SU-DHL-6 (cell line): ENCODE measurements around the gene ZC3H12D.

Source experiments
- H2AFZ ChIP-seq: fragments of 200-600 bp; sonication (generic); 2 replicates; pipeline ENCODE4 v1.6.1; 2014; ENCODE audit warnings: low read depth, mild to moderate bottlenecking, moderate library complexity, mixed read lengths, antibody characterized with exemption, low read length; ENCODE audit not compliant: severe bottlenecking
- H3F3A ChIP-seq: fragments of 200-600 bp; shearing (Covaris generic); 2 replicates; pipeline ENCODE4 v1.6.0; 2016; ENCODE audit warnings: antibody characterized with exemption, mild to moderate bottlenecking; ENCODE audit not compliant: insufficient read depth
- H3K27ac ChIP-seq: fragments of 200-600 bp; sonication (generic); 2 replicates; pipeline ENCODE4 v1.5.1; 2016; ENCODE audit warnings: low read depth, mild to moderate bottlenecking, low read length, moderate library complexity, mixed read lengths
- H3K27me3 ChIP-seq: fragments of 200-600 bp; sonication (generic), shearing (Covaris generic); 2 replicates; pipeline ENCODE4 v1.6.0; 2014; ENCODE audit warnings: mild to moderate bottlenecking, low read length
- H3K36me3 ChIP-seq: fragments of 200-600 bp; sonication (generic); 2 replicates; pipeline ENCODE4 v1.6.1; 2014; ENCODE audit warnings: mild to moderate bottlenecking, low read length, mixed read lengths
- H3K4me2 ChIP-seq: fragments of 300-600, 200-600 bp; shearing (Covaris generic), sonication (generic); 2 replicates; pipeline ENCODE4 v1.6.0; 2014; ENCODE audit warnings: low read length, low read depth, mild to moderate bottlenecking; ENCODE audit not compliant: poor library complexity, severe bottlenecking
- H3K4me3 ChIP-seq: fragments of 200-600 bp; sonication (generic); 2 replicates; pipeline ENCODE4 v1.5.1; 2014; ENCODE audit warnings: antibody characterized with exemption, low read length, mild to moderate bottlenecking, mixed read lengths; ENCODE audit not compliant: insufficient read depth, poor library complexity, severe bottlenecking
- H3K79me2 ChIP-seq: fragments of 200-600 bp; sonication (generic); 2 replicates; pipeline ENCODE4 v1.6.1; 2014; ENCODE audit warnings: mild to moderate bottlenecking, low read length, moderate library complexity; ENCODE audit not compliant: insufficient read depth
- H3K9ac ChIP-seq: fragments of 200-600 bp; sonication (generic); 2 replicates; pipeline ENCODE4 v1.7.0; 2014; ENCODE audit warnings: mild to moderate bottlenecking, low read length
- H3K9me2 ChIP-seq: fragments of 200-600 bp; sonication (generic); replicated peaks from 2 replicates; pipeline ENCODE4 v1.6.1; 2014; ENCODE audit warnings: low read length; ENCODE audit not compliant: insufficient read depth
- H3K9me3 ChIP-seq: fragments of 200-600 bp; sonication (generic); 2 replicates; pipeline ENCODE4 v1.6.1; 2014; ENCODE audit warnings: low read length, mixed read lengths; ENCODE audit not compliant: insufficient read depth
- H4K20me1 ChIP-seq: fragments of 200-600 bp; sonication (generic); 2 replicates; pipeline ENCODE4 v1.6.1; 2014; ENCODE audit warnings: low read depth, mild to moderate bottlenecking, antibody characterized with exemption, low read length, moderate library complexity, mixed read lengths
- CTCF ChIP-seq: fragments of 200-600 bp; sonication (generic); IDR thresholded peaks from one replicate; pipeline ENCODE4 v1.5.1; 2017; ENCODE audit warnings: antibody characterized with exemption, mild to moderate bottlenecking, low read length, moderate library complexity; ENCODE audit not compliant: insufficient read depth, poor library complexity, severe bottlenecking
- EZH2phosphoT487 ChIP-seq: fragments of 200-600 bp; sonication (generic), shearing (Covaris generic); conservative IDR thresholded peaks from 2 replicates; pipeline ENCODE4 v1.6.1; 2018; ENCODE audit warnings: mild to moderate bottlenecking, antibody characterized with exemption, low read length, moderate library complexity, mixed read lengths

The ZC3H12D gene

GRCh38 chr6:149474108-149474935 lies 10.5 kb downstream of the ZC3H12D start:
- Histone ChIP-seq H2AFZ (no peak overlapping the region), H3K27me3 (no peaks in the 10 kb centered on the region), H3K9me3 (no peaks in the 10 kb centered on the region), H3K36me3 (peaks cover 5% of the 10 kb centered on the region; the same call in 1 of the 2 replicates), H3F3A (peaks cover 70% of the 10 kb centered on the region), H3K9me2 (no peaks in the 10 kb centered on the region), H4K20me1 (no peaks in the 10 kb centered on the region), H3K79me2 (peaks cover 90% of the 10 kb centered on the region), H3K9ac (peak overlapping the region; percentile 55), H3K4me3 (peak overlapping the region; percentile 24), H3K4me2 (peak overlapping the region; percentile 71), H3K27ac (peak overlapping the region; percentile 99)
- TF ChIP-seq EZH2phosphoT487: no peak
- no peak for TF ChIP-seq CTCF

GRCh38 chr6:149473080-149474052 lies 11.4 kb downstream of the ZC3H12D start:
- no peaks in the 10 kb centered on the region for H4K20me1 ChIP-seq
- H3K79me2 ChIP-seq: peaks cover 80% of the 10 kb centered on the region
- H3K4me3 ChIP-seq: peak overlapping the region; percentile 33
- no peaks in the 10 kb centered on the region for H3K9me3 ChIP-seq
- H3K27me3 ChIP-seq: no peaks in the 10 kb centered on the region
- TF ChIP-seq CTCF (no peak), EZH2phosphoT487 (no peak)
- peak overlapping the region; percentile 71 for H3K4me2 ChIP-seq
- no peak overlapping the region for H2AFZ ChIP-seq
- no peaks in the 10 kb centered on the region for H3K9me2 ChIP-seq
- peak overlapping the region; percentile 55 for H3K9ac ChIP-seq
- peak overlapping the region; percentile 99 for H3K27ac ChIP-seq
- peaks cover 5% of the 10 kb centered on the region; the same call in 1 of the 2 replicates for H3K36me3 ChIP-seq
- H3F3A ChIP-seq: peaks cover 74% of the 10 kb centered on the region

GRCh38 chr6:149472241-149472640 lies 12.6 kb downstream of the ZC3H12D start:
- no peaks in the 10 kb centered on the region for H3K9me2 ChIP-seq
- H3K9me3 ChIP-seq: no peaks in the 10 kb centered on the region
- no peak overlapping the region for H2AFZ ChIP-seq
- no peak overlapping the region for H3K4me3 ChIP-seq
- H4K20me1 ChIP-seq: no peaks in the 10 kb centered on the region
- H3K27me3 ChIP-seq: no peaks in the 10 kb centered on the region
- peak overlapping the region; percentile 99 for H3K27ac ChIP-seq
- TF ChIP-seq CTCF (no peak), EZH2phosphoT487 (no peak)
- peak overlapping the region; percentile 71 for H3K4me2 ChIP-seq
- H3K9ac ChIP-seq: peak overlapping the region; percentile 55
- H3F3A ChIP-seq: peaks cover 74% of the 10 kb centered on the region
- H3K79me2 ChIP-seq: peaks cover 76% of the 10 kb centered on the region
- H3K36me3 ChIP-seq: peaks cover 5% of the 10 kb centered on the region; the same call in 1 of the 2 replicates
